Psoas muscle (tissue), 8 donors: ENCODE measurements around the gene ATG7. TPM values are rescaled to one million over a fixed set of nuclear protein-coding genes. Genes with fewer than 3 reads are reported as not detected.

Experiments used
- ATAC-seq, 4 donors: fragments of 200-7000 bp; cut with Tn5 transposase; one replicate each; pipeline ENCODE4 v1.9.1; 2020; ENCODE audit warnings: moderate library complexity in 3 of 4, mild to moderate bottlenecking in 2 of 4
- DNase-seq, 2 donors: peaks; one replicate each; pipeline ENCODE4 v3.0.0-alpha.2; 2020
- H3K27ac ChIP-seq: fragments of 200-600 bp; one replicate; pipeline ENCODE4 v1.8.0; 2022
- H3K27me3 ChIP-seq, 3 donors: fragments of 200-600 bp in 1 of 3; one replicate each; pipeline versions ENCODE4 v1.6.1 to v1.8.0; 2013 to 2022; ENCODE audit warnings: low read length in 2 of 3, mild to moderate bottlenecking in 2 of 3, moderate library complexity in 1 of 3; ENCODE audit not compliant: insufficient read depth in 3 of 3
- H3K36me3 ChIP-seq, 2 donors: fragments of 200-600 bp in 1 of 2; one replicate each; pipeline versions ENCODE4 v1.6.1 to v1.8.0; 2013 to 2022; ENCODE audit warnings: low read depth in 1 of 2, mild to moderate bottlenecking in 1 of 2, moderate library complexity in 1 of 2; ENCODE audit not compliant: insufficient read depth in 1 of 2
- H3K4me1 ChIP-seq: fragments of 200-600 bp; one replicate; pipeline ENCODE4 v1.8.0; 2022
- H3K4me3 ChIP-seq: fragments of 200-600 bp; one replicate; pipeline ENCODE4 v1.8.0; 2022; ENCODE audit warnings: mild to moderate bottlenecking
- H3K9me3 ChIP-seq: fragments of 200-600 bp; one replicate; pipeline ENCODE4 v1.8.0; 2022
- CTCF ChIP-seq: fragments of 200-600 bp; IDR thresholded peaks from one replicate; pipeline ENCODE4 v1.8.0; 2022; ENCODE audit warnings: antibody characterized with exemption
- WGBS, 3 donors: extraction: QIAGEN DNeasy Blood & Tissue Kit; methylation state at CpG; one replicate each; pipeline versions ENCODE4 v1.1.6 to v1.1.7; 2013; 5-methylcytosine and 5-hydroxymethylcytosine counted together
- intact Hi-C, 2 donors: fragments of 100-400 bp; cut with DNase I; formaldehyde crosslinking; loops; one replicate each; pipeline versions ENCODE4 v1.11.0 to v1.14.2; 2022
- polyA plus RNA-seq, 3 donors: library from polyadenylated mRNA; stranded (reverse); fragments of 200-250 nt; gene quantifications; one replicate each; pipeline ENCODE4 v1.2.3, GENCODE V29; 2013
- total RNA-seq, 4 donors: library from RNA; stranded (reverse); fragmentation: NEBNext Ultra II Directional in 2 of 4; extraction: Animal tissue kit (Norgen Biotek cat#: 25700) in 2 of 4; gene quantifications; one replicate each; pipeline versions ENCODE4 v1.2.1 to v1.2.4, GENCODE V29; 2021 to 2023
- donor health status: healthy with polysubstance abuse.
- donor health status: DM: no; HTN: no; CAD: no; lungs with moderate emphysema.
- donor health status: Bipolar disorder and iron deficiency.
- donor health status: healthy.
- donor health status: DM: yes; HTN: yes; CAD: no.
- donor health status: DM: no; HTN: no; CAD: no.
- donor health status: DM: no; HTN: no; CAD: no.
- donor health status: DM: yes; HTN: yes; CAD: no.

The ATG7 gene
- total and polyA plus RNA-seq, 7 donors, result 5.9 to 15.0 (median 13.5) TPM

DNA sequence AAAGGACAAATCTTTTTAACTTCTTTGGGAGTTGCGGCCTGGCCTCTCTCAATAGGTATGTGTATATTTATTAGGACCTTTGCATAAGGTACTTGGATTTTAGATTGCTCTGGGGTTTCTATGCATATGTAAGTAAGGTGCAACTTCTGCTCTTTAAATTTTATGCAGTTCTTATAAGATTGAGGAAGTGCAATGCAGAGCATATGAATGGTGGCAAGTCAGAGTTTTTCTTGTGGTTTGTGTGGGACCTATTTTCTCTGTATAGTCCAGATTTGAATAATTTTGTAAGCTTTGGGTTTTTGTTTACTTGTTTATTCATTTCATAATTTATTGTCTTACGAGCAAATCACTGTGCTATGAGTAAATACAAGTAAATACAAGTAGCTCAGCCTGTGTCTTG, 101.5 kb downstream of the ATG7 start:
- intact Hi-C loops, result no loop called here
- Histone ChIP-seq H3K4me1 (peaks cover 12% of the 10 kb centered on the region), H3K27ac (no peak overlapping the region), H3K9me3 (no peaks in the 10 kb centered on the region), H3K4me3 (no peak overlapping the region), H3K27me3 (no peaks in the 10 kb centered on the region), H3K36me3 (no peaks in the 10 kb centered on the region)
- no peak for TF ChIP-seq CTCF
- WGBS, 3 donors, result 97 to 99% (median 99%) methylated on average over 2 of the region's 2 CpGs
- no peak for DNase-seq
- ATAC-seq, result no peak

- 27 to 48% (median 29%) methylated on average over 11 of the region's 11 CpGs for WGBS, 3 donors
- intact Hi-C loops, result loop anchor here in 1 of 2 donors (2.0 to 5.0 kb wide), 2 partner anchors 281 to 432 kb away; no protein-coding TSS in a partner anchor
- peak; percentile 26 to 74 (median 46) for ATAC-seq
- Histone ChIP-seq H3K27ac (peak overlapping the region; percentile 75), H3K4me3 (no peak overlapping the region), H3K4me1 (peaks cover 12% of the 10 kb centered on the region), H3K9me3 (no peaks in the 10 kb centered on the region), H3K36me3 (peaks cover 0 to 3% of the 10 kb centered on the region in 2 donors), H3K27me3 (no peaks in the 10 kb centered on the region)
- no peak for TF ChIP-seq CTCF
- no peak for DNase-seq
These were observed 103.3 kb downstream of the ATG7 start for GRCh38 chr3:11375333-11376088.

- intact Hi-C loops, result loop anchor here (2.0 to 5.0 kb wide), 4 partner anchors 275 to 430 kb away; no protein-coding TSS in a partner anchor
- no peak overlapping the region for H3K4me3 ChIP-seq
- H3K4me1 ChIP-seq, result peaks cover 21% of the 10 kb centered on the region
- WGBS, 3 donors, result 77 to 86% (median 81%) methylated on average over 2 of the region's 2 CpGs
- no peak overlapping the region for H3K27ac ChIP-seq
- ATAC-seq (no peak), DNase-seq (no peak)
- no peaks in the 10 kb centered on the region for H3K9me3 ChIP-seq
- H3K36me3 ChIP-seq, result peaks cover 0 to 3% of the 10 kb centered on the region in 2 donors
- H3K27me3 ChIP-seq, result no peaks in the 10 kb centered on the region
- no peak for TF ChIP-seq CTCF
These were observed 105.5 kb downstream of the ATG7 start for GRCh38 chr3:11377719-11378118.

GRCh38 chr3:11379238-11379823, 107.1 kb downstream of the ATG7 start:
- peak; percentile 69 for TF ChIP-seq CTCF
- intact Hi-C loops, result loop anchor here (2.0 to 5.0 kb wide), 3 partner anchors 273 to 428 kb away; no protein-coding TSS in a partner anchor
- Histone ChIP-seq H3K4me1 (peaks cover 26% of the 10 kb centered on the region), H3K36me3 (peaks cover 0 to 3% of the 10 kb centered on the region in 2 donors), H3K9me3 (no peaks in the 10 kb centered on the region), H3K27ac (peak overlapping the region; percentile 72), H3K27me3 (no peaks in the 10 kb centered on the region), H3K4me3 (peak overlapping the region; percentile 28)
- ATAC-seq (peak; percentile 38 to 78 (median 57)), DNase-seq (no peak)
- 37 to 55% (median 42%) methylated on average over 2 of the region's 2 CpGs for WGBS, 3 donors
